WTC11 (cell line): ENCODE measurements around the gene CNTRL.

Source experiments
- ATF3 ChIP-seq: sonication (generic); formaldehyde crosslinking; conservative IDR thresholded peaks from 2 replicates; pipeline ENCODE4 v1.8.1; 2022; ENCODE audit warnings: mild to moderate bottlenecking, missing genetic modification reagents
- ZNF263 ChIP-seq: sonication (generic); formaldehyde crosslinking; IDR thresholded peaks from 2 replicates; pipeline ENCODE4 v1.8.1; 2022; ENCODE audit warnings: low read depth, mild to moderate bottlenecking, moderate library complexity, missing genetic modification reagents

DNA sequence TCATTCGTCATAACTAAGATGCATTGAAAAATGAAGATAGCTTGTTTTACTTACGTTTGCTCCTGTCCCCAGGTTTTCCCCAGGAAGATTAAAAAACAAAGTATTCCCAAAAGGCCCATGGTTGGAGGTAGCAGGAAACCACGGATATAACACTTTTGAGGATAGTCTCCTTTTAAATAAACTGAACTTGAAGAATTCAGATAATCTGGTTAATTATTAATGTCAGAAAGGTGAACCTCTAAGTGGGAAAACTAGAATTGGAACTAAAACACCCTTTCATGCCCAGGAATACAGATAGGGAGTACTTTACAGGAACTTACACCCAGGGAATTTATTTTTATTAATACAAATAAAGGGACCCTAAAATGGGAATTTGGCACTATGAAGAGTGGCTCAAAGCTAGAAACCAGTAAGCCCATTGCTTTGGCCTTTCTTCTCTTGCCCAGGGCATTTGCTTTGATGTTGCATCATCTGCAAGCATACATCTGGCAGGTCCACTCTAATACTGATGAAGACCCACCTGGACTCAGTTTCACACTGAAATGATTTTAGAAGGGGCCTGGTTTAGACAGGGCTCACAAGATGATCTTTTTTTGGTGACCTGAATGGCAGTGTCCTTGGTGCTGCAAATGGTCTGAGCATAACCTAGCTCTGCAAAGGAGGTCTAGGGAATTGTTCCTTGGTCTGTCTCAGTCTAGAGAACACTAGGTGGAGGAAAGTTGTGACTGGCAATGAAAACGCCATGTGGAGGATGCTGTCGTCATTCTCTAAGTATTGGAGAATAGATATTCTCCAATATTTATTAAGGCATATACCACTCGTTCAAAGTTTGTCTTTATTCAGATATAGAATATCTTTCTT, 24.4 kb upstream of the CNTRL start, which contains the start of gene C5:
- TF ChIP-seq ZNF263 (CRISPR knock-in tag), result no peak
- no peak for TF ChIP-seq ATF3 (CRISPR knock-in tag)
